Measurements from ENCODE around the gene RALY.

- TF ChIP-seq CTCF (IDR thresholded peaks at IDR 0.05; ENCODE audit: low read depth, low read length, poor library complexity, severe bottlenecking) (no peak), EZH2phosphoT487 (IDR thresholded peaks at IDR 0.05; ENCODE audit: borderline replicate concordance, low read length) (no peak)
Observed at GRCh38 chr20:34074101-34074760, 80.5 kb downstream of the RALY start.

All from DOHH2 (cell line).